ENCODE results near the gene EXOC7.
"Not testable (repeated sequence)": the region's sequence is repeated elsewhere in the genome, so short reads cannot be mapped to it uniquely, and the experiment has no call there.

EXOC7 gene

DNA sequence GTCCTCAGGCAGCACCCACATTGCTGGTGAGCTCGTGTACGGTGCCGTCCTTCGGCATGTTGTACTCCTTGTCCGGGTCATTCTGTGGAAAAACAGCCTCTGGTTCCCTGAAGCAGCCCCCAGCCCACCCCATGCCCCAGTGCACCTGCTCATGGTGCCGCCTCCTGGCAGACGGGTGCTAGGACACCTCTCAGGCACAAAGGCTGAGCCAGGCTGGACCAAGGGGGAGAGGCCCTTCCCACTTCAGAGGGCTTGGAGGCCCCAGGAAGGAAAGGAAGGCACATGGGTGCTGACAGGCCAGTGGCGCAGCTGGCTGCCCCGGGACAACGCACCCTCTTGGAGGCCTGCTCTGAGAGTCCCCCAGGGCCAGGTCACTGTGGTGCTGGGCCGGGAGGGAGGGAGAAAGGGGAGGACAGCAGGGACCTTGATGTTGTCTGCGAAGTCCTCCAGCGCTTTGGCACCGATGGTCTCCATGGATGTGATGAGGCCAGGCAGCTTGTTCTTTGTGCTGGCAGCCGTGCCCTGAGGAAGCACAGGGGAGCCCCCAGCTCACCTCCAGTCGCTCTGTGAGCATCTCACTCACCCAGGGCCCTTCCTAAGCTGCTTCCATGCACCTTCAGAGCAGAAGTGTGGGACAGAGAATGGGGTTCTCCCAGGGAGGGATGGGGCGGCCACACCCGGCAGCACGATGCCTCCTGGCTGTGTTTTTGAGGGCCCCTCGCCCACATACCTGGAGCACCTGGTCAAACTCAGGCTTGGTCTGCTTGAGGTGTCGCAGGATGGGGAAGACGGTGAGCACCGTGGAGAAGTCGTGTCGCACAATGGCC, 15.3 kb downstream of the EXOC7 start:
- DNase-seq (ENCODE audit: low spot score) = no peak

GRCh38 chr17:76087531-76087930, 16.1 kb downstream of the EXOC7 start:
- no peak for DNase-seq (ENCODE audit: low spot score)

DNA sequence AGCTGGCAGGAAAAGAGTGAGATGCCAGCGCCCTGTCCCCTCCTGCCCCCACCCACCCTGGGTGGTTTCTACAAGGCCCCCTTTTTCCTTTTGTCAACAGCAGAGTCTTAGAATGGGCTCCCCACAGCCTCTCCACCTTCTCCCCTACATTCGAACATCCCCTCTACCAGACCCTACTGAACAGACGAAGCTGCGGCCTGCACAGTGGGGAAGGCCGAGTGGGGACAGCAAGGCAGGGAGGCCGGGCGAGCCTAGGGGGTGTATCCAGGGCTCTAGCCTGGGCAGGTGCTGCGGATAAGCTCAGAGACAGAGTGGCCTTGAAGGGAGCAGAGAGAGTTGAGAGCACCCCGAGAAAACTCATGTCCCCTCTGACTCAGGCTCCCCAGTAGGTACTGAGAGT, 17.2 kb downstream of the EXOC7 start:
- DNase-seq (ENCODE audit: low spot score) = no peak

- no peak for DNase-seq (ENCODE audit: low spot score)
These were observed 17.7 kb downstream of the EXOC7 start for GRCh38 chr17:76085731-76086366.

DNA sequence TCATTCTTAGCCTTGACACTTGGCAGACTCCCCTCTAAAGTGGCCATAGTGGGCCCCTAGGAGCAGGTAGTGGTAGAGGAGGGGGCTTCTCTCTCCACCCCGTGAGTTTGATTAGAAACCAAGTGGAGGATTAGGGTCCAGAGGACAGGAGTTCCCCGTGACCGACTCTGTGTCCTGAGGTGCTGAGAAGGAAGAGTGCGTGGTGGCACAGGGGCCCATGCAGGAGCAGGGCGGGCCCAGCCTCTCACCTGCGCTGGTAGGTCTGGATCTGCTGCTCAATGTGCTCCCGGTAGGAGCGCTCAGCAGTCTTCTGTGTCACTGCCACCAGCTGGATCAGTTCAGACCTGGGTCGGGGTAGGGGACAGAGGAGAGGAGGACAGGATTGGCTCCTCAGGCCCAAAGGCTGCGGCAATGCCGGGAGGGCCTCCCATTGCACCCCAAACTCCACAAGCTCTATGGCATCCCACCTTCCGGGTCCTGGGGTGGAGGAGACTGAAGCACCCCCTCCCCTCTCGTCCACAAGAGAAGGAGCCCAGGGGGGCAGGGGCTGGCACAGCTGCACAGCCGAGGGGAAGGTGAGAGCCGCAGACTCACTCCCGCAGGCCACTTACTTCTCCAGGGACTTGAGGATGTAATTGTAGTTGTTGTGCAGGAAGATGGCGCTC, 18.4 kb downstream of the EXOC7 start:
- DNase-seq (ENCODE audit: low spot score) = no peak

DNA sequence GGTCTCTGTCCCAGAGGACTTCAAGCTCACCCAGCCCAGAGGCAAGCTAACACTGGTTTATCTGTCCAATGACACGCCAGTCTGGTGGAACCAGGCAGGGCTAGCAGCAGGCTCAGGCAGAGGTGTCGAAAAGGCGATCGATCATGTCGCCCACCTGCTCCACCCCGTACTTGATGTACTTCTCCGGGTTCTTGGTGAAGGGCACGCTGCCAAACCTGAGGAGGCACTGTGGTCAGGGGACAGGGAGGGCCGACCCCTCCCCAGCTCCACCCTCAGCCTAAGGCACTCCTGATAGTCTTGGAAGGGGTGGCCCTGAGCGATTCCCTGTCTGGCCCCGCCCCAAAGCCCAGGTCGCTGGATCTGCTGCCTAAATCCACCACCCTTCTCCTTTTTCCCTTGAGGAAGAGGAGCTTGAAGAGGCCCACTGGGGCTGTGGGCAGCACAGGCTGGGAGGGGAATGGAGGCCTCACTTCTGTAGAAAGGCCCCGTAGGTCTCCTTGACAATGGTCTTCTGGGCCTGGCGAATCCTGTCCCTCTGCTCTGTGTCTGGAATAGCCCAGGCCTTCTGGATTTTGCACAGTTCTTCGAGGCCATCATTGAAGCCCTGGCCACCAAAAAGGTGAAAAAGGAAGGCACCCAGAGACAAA, 19.9 kb downstream of the EXOC7 start:
- DNase-seq (ENCODE audit: low spot score) = no peak

- DNase-seq (ENCODE audit: low spot score) = no peak
These were observed 21.0 kb downstream of the EXOC7 start for GRCh38 chr17:76082326-76083251.

DNA sequence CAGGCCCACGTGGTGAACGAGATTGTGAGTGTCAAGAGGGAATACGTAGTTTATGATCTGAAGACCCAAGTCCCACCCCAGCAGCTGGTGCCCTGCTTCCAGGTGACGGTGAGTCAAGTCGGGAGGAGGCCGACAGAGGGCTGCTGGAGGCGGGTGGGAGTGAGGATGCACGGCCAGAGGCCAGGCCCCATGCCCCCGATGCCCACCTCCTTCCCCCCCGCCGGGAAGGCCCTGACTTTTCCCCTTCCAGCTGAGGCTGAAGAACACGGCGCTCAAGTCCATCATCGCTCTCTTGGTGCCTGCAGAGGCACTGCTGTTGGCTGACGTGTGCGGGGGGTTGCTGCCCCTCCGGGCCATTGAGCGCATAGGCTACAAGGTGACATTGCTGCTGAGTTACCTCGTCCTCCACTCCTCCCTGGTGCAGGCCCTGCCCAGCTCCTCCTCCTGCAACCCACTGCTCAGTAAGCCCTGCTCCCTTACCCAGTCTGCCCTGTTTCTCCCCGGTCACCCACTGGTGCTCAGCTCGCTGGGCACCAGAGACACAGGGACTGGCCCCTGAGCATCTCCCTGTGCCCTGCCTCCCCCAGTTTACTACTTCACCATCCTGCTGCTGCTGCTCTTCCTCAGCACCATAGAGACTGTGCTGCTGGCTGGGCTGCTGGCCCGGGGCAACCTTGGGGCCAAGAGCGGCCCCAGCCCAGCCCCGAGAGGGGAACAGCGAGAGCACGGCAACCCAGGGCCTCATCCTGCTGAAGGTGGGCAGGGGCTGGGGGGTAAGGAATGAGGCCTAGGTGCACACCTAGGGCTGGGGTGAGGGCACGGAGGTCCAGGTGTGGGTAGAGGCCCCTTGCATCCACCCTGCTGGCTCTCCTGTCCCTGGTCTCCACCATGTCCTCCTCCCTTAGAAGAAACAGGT, 22.0 kb downstream of the EXOC7 start:
- DNase-seq (ENCODE audit: low spot score) = no peak

DNA sequence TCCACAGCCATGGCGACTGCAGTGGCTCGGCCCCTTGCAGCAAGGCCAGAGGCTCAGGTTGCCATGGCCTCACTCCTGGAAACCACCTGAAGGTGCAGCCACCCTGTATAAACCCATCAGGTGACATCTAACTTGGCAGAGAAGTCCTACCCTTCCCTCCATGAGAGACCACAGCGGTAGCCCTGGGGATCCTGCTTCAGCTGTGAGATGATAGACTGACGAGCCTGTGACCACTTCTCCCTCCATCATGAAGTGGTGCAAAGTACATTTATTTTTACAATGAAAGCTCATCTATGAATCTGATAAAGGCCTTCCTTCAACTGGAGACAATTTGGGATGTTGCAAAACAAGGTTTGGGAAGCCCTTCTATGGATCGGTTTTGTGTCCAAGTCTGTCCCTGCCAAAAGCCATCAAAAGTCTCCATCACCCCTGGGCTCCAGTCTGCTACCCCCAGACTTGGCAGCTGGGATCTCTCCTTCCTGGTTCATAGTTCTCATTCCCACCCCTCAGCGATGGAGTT, 22.8 kb downstream of the EXOC7 start:
- DNase-seq (ENCODE audit: low spot score) = no peak

- DNase-seq (ENCODE audit: low spot score) = no peak
These were observed 23.4 kb downstream of the EXOC7 start for GRCh38 chr17:76079956-76080767.

DNA sequence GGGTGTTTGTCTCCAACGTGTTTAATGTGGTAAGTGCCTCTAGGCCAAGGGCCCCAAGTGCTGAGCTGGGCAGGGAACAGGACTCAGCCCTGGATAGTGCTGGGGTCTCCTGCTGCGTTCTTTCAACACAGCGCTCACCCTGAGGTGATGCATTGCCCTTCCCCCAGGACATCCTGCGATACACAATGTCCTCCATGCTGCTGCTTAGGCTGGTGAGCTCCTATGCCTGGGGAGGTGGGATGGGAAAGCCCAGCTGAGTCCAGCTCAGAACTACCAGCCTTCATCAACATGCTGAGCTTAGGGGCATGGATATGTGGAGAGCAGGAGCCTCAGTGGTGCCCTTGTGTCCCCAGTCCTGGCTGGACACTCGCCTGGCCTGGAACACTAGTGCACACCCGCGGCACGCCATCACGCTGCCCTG, 24.0 kb downstream of the EXOC7 start:
- no peak for DNase-seq (ENCODE audit: low spot score)

DNA sequence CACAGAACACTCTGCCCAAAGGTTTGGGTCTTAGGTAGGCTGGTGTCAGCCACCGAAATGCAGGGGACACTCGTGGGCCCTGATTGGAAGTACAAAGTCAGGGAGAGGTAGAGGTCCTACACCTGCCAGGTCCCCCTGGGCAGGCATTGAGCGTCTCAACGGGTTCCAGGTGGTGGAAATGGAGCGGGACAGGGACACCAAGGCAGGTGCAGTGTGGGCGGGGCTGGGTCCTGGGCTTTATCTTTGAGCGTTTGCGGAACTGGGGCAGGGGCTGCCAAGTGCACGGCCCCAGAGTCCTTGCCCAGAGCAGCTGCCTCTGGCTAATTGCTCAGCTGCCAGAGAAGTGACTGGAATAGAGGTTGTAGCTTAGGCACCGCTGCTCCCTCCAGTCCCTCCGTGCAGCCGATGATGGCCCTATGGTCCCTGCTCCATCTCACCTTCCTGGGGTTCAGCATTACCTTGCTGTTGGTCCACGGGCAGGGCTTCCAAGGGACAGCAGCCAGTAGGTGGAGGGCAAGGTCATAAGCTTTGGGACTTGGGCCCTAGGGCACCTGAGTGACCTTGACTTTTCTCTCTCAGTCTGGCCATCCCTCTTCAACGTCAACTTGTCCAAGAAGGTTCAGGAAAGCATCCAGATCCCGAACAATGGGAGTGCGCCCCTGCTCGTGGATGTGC, 24.6 kb downstream of the EXOC7 start, which contains the start of gene ZACN:
Gene ZACN (plus strand): TSS at position 323 of the 675 bp plus-strand sequence. CDS start 83 bp downstream, at position 406.
- DNase-seq (ENCODE audit: low spot score) = no peak

DNA sequence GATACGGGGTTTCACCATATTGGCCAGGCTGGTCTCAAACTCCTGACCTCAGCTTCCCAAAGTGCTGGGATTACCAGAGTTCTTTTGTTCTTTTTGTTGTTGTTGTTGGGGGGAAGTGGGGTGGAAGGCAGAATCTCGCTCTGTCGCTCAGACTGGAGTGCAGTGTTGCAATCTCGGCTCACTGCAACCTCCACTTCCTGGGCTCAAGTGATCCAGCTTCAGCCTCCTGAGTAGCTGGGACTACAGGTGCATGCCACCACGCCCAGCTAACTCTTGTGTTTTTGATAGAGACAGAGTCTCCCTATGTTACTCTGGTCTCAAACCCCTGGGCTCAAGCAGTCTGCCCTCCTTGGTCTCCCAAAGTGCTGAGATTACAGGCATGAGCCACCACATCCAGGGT, 25.2 kb downstream of the EXOC7 start:
- DNase-seq (ENCODE audit: low spot score) = not testable (repeated sequence)

GRCh38 chr17:76077584-76078110, 25.9 kb downstream of the EXOC7 start:
- no peak for DNase-seq (ENCODE audit: low spot score)

- DNase-seq (ENCODE audit: low spot score) = no peak
These were observed 26.6 kb downstream of the EXOC7 start for GRCh38 chr17:76076765-76077583.

GRCh38 chr17:76076146-76076764, 27.3 kb downstream of the EXOC7 start:
- DNase-seq (ENCODE audit: low spot score) = no peak
